Panc1 (cell line): Measurements from ENCODE around the gene CLPX. TPM values are rescaled to one million over a fixed set of nuclear protein-coding genes. Genes with fewer than 3 reads are reported as not detected.

Source experiments
- ATAC-seq: fragments of 200-7000 bp; cut with Tn5 transposase; 2 replicates; pipeline ENCODE4 v1.9.1; 2020; ENCODE audit warnings: mild to moderate bottlenecking, moderate library complexity
- BruUV-seq: library from RNA; stranded (reverse); fragments of 400-500 nt; replicated peaks from 2 replicates; lab custom pipeline; 2021; lab: Mats Ljungman, UMichigan
- CTCF ChIA-PET: fragments of 300-600 bp; sonication (Branson Sonifier 250); formaldehyde crosslinking; loops from one replicate; lab custom pipeline; 2022; ENCODE audit warnings: antibody characterized with exemption; lab: Charles Lee
- POLR2A ChIA-PET: fragments of 300-600 bp; sonication (Branson Sonifier 250); formaldehyde crosslinking; loops from one replicate; lab custom pipeline; 2022; ENCODE audit warnings: antibody characterized with exemption; lab: Charles Lee
- DNase-seq: peaks from one replicate; pipeline ENCODE4 v3.0.0-alpha.2; 2010; ENCODE audit warnings: low read depth, low spot score
- H3K27ac ChIP-seq: 2 replicates; pipeline ENCODE4 v1.5.1; 2011; ENCODE audit warnings: mild to moderate bottlenecking, low read length, inconsistent platforms
- H3K27me3 ChIP-seq: fragments of 200-500 bp; sonication (Bioruptor generic); 2 replicates; pipeline ENCODE4 v1.6.0; 2014; ENCODE audit warnings: low read length, inconsistent platforms; ENCODE audit not compliant: control insufficient read depth, insufficient read depth
- H3K36me3 ChIP-seq: fragments of 200-500 bp; sonication (Bioruptor generic); 2 replicates; pipeline ENCODE4 v1.5.1; 2014; ENCODE audit warnings: inconsistent platforms, mild to moderate bottlenecking, low read length, moderate library complexity; ENCODE audit not compliant: control insufficient read depth, insufficient read depth
- H3K4me1 ChIP-seq: 2 replicates; pipeline ENCODE4 v1.5.1; 2011; ENCODE audit warnings: inconsistent platforms, mild to moderate bottlenecking, low read length, moderate library complexity; ENCODE audit not compliant: control insufficient read depth, insufficient read depth
- H3K4me3 ChIP-seq, 2 experiments: 2 replicates each; pipeline ENCODE4 v1.5.1; 2011 to 2012; ENCODE audit warnings: low read depth in 2 of 2, low read length in 2 of 2, mild to moderate bottlenecking in 2 of 2, inconsistent platforms in 1 of 2, moderate library complexity in 1 of 2
- H3K9me3 ChIP-seq: fragments of 200-500 bp; sonication (Bioruptor generic); 2 replicates; pipeline ENCODE4 v1.5.1; 2014; ENCODE audit warnings: low read depth, mild to moderate bottlenecking, inconsistent platforms, low read length, moderate library complexity; ENCODE audit not compliant: control insufficient read depth, insufficient read depth
- POLR2AphosphoS5 ChIP-seq: IDR thresholded peaks from 2 replicates; pipeline ENCODE4 v1.6.1; 2012; ENCODE audit warnings: mild to moderate bottlenecking, low read depth, low read length, moderate library complexity
- SIN3A ChIP-seq: IDR thresholded peaks from 2 replicates; pipeline ENCODE4 v1.6.1; 2012; ENCODE audit warnings: low read depth, mild to moderate bottlenecking, low read length, moderate library complexity, borderline replicate concordance; ENCODE audit not compliant: insufficient read depth
- TCF7L2 ChIP-seq: IDR thresholded peaks from 2 replicates; pipeline ENCODE4 v1.6.1; 2011; ENCODE audit warnings: mild to moderate bottlenecking, low read depth, low read length, inconsistent platforms
- in situ Hi-C: cut with HindIII; loops from 2 replicates; pipeline ENCODE4 v1.10.0; 2016; ENCODE audit warnings: low sequenced_read_pairs, low pct_unique_long_range_greater_than_20kb
- intact Hi-C: fragments of 100-400 bp; cut with micrococcal nuclease; formaldehyde crosslinking; loops from one replicate; pipeline ENCODE4 v1.10.0; 2022; ENCODE audit not compliant: unreplicated experiment
- total RNA-seq: library from RNA; stranded (reverse); gene quantifications from one replicate; pipeline ENCODE4 v1.2.1, GENCODE V29; 2021; ENCODE audit not compliant: unreplicated experiment
- TF ChIP-seq, protein P1 (sequence below), 2 experiments: IDR thresholded peaks; 2 replicates each; pipeline ENCODE4 v1.6.1; 2011 to 2012; ENCODE audit warnings: low read depth in 2 of 2, control low read depth in 1 of 2, low read length in 1 of 2, mild to moderate bottlenecking in 1 of 2, moderate library complexity in 1 of 2; ENCODE audit not compliant: insufficient read depth in 1 of 2
- TF ChIP-seq, protein P2 (sequence below): fragments of 450-650 bp; IDR thresholded peaks from 2 replicates; pipeline ENCODE4 v1.5.1; 2017; ENCODE audit warnings: mild to moderate bottlenecking

CLPX gene
- total RNA-seq, 1 experiment from 2014 or later, result 49.9 TPM

- BruUV-seq, result no TSS peak
These were observed 24.8 kb upstream of the CLPX start for GRCh38 chr15:65209701-65210643.

GRCh38 chr15:65208647-65209046 lies 23.5 kb upstream of the CLPX start:
- DNase-seq (no peak), ATAC-seq (no peak)
- TF ChIP-seq TCF7L2 (no peak), SIN3A (no peak), POLR2AphosphoS5 (no peak)
- TF ChIP-seq, protein P1, sequence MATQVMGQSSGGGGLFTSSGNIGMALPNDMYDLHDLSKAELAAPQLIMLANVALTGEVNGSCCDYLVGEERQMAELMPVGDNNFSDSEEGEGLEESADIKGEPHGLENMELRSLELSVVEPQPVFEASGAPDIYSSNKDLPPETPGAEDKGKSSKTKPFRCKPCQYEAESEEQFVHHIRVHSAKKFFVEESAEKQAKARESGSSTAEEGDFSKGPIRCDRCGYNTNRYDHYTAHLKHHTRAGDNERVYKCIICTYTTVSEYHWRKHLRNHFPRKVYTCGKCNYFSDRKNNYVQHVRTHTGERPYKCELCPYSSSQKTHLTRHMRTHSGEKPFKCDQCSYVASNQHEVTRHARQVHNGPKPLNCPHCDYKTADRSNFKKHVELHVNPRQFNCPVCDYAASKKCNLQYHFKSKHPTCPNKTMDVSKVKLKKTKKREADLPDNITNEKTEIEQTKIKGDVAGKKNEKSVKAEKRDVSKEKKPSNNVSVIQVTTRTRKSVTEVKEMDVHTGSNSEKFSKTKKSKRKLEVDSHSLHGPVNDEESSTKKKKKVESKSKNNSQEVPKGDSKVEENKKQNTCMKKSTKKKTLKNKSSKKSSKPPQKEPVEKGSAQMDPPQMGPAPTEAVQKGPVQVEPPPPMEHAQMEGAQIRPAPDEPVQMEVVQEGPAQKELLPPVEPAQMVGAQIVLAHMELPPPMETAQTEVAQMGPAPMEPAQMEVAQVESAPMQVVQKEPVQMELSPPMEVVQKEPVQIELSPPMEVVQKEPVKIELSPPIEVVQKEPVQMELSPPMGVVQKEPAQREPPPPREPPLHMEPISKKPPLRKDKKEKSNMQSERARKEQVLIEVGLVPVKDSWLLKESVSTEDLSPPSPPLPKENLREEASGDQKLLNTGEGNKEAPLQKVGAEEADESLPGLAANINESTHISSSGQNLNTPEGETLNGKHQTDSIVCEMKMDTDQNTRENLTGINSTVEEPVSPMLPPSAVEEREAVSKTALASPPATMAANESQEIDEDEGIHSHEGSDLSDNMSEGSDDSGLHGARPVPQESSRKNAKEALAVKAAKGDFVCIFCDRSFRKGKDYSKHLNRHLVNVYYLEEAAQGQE (IDR thresholded peaks at IDR 0.05; ENCODE audit: insufficient read depth in 1 of 2, low read depth in 2 of 2, low read length in 1 of 2), result no peak
- TF ChIP-seq, protein P2, sequence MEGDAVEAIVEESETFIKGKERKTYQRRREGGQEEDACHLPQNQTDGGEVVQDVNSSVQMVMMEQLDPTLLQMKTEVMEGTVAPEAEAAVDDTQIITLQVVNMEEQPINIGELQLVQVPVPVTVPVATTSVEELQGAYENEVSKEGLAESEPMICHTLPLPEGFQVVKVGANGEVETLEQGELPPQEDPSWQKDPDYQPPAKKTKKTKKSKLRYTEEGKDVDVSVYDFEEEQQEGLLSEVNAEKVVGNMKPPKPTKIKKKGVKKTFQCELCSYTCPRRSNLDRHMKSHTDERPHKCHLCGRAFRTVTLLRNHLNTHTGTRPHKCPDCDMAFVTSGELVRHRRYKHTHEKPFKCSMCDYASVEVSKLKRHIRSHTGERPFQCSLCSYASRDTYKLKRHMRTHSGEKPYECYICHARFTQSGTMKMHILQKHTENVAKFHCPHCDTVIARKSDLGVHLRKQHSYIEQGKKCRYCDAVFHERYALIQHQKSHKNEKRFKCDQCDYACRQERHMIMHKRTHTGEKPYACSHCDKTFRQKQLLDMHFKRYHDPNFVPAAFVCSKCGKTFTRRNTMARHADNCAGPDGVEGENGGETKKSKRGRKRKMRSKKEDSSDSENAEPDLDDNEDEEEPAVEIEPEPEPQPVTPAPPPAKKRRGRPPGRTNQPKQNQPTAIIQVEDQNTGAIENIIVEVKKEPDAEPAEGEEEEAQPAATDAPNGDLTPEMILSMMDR, result no peak
- Histone ChIP-seq H3K4me3 (no peak overlapping the region), H3K4me1 (no peaks in the 10 kb centered on the region), H3K36me3 (no peaks in the 10 kb centered on the region), H3K27ac (no peak overlapping the region), H3K9me3 (no peaks in the 10 kb centered on the region), H3K27me3 (no peaks in the 10 kb centered on the region)
- intact Hi-C loops, result no loop called here
- ChIA-PET CTCF (interaction anchor here (0.6 to 0.9 kb wide), 4 partner anchors 59 to 156 kb away, joined by 3 to 11 read pairs (median 6); no protein-coding TSS in a partner anchor), POLR2A (interaction anchor here (0.5 to 0.6 kb wide), 2 partner anchors 50 to 408 kb away, joined by 3 to 6 read pairs; no protein-coding TSS in a partner anchor)
- in situ Hi-C loops, result no loop called here
- no TSS peak for BruUV-seq

More at GRCh38 chr15:65209701-65210643, 24.8 kb upstream of the CLPX start:
- H3K4me1 ChIP-seq, result no peaks in the 10 kb centered on the region
- TF ChIP-seq SIN3A (no peak), POLR2AphosphoS5 (no peak), TCF7L2 (no peak)
- TF ChIP-seq, protein P1 (IDR thresholded peaks at IDR 0.05; ENCODE audit: insufficient read depth in 1 of 2, low read depth in 2 of 2, low read length in 1 of 2), result no peak
- TF ChIP-seq, protein P2, result no peak
- no peak overlapping the region for H3K4me3 ChIP-seq
- H3K27ac ChIP-seq, result no peak overlapping the region
- ChIA-PET POLR2A (no interaction called here), CTCF (no interaction called here)
- DNase-seq, result no peak
- no peaks in the 10 kb centered on the region for H3K27me3 ChIP-seq
- no peaks in the 10 kb centered on the region for H3K36me3 ChIP-seq
- ATAC-seq, result no peak
- H3K9me3 ChIP-seq, result no peaks in the 10 kb centered on the region
- intact Hi-C loops (no loop called here), in situ Hi-C loops (no loop called here)
